A549 (cell line): ENCODE results near the gene AGTRAP. TPM values are rescaled to one million over a fixed set of nuclear protein-coding genes. Genes with fewer than 3 reads are reported as not detected.

Source experiments
- ATAC-seq, 2 experiments: fragments of 200-7000 bp in 1 of 2; fragments of >200 bp in 1 of 2; cut with Nextera tagmentation in 1 of 2; cut with Tn5 transposase in 1 of 2; 3 replicates each; pipeline versions ENCODE4 v1.8.0 to v1.9.1; 2018 to 2020; ENCODE audit warnings: mild to moderate bottlenecking in 1 of 2, moderate library complexity in 1 of 2
- CTCF ChIA-PET: fragments of 300-600 bp; sonication (Branson Sonifier 250); formaldehyde crosslinking; extraction: SDS; loops from one replicate; lab custom pipeline; 2021; ENCODE audit warnings: antibody characterized with exemption, inconsistent platforms; lab: Yijun Ruan, JAX
- POLR2A ChIA-PET: fragments of 350-600 bp; formaldehyde crosslinking; extraction: SDS; loops from one replicate; lab custom pipeline; 2021; ENCODE audit warnings: antibody characterized with exemption, inconsistent platforms; lab: Yijun Ruan, JAX
- DNase-seq, 2 experiments: peaks; one replicate each; pipeline versions ENCODE4 v3.0.0 to v3.0.0-alpha.2; 2011 to 2016; ENCODE audit warnings: low read depth in 1 of 2, low spot score in 1 of 2
- FAIRE-seq: peaks from 2 replicates; lab custom pipeline; 2011; peaks lifted over from hg19 to GRCh38; lab: Jason Lieb, UNC
- H3K27ac ChIP-seq, 2 experiments: fragments of >200 bp; sonication (Bioruptor Twin); formaldehyde crosslinking; 3 replicates each; pipeline ENCODE4 v1.5.1; 2016 to 2017
- H3K4me1 ChIP-seq: fragments of >200 bp; sonication (Bioruptor Twin); formaldehyde crosslinking; 3 replicates; pipeline ENCODE4 v1.6.1; 2016
- H3K4me2 ChIP-seq: fragments of >200 bp; sonication (Bioruptor Twin); formaldehyde crosslinking; 3 replicates; pipeline ENCODE4 v1.6.1; 2016
- H3K4me3 ChIP-seq: fragments of >200 bp; sonication (Bioruptor Twin); formaldehyde crosslinking; 3 replicates; pipeline ENCODE4 v1.5.1; 2016
- H3K9me3 ChIP-seq: fragments of >200 bp; sonication (Bioruptor Twin); formaldehyde crosslinking; 3 replicates; pipeline ENCODE4 v1.6.1; 2016
- ATOH8 ChIP-seq: fragments of 250-450 bp; sonication (Bioruptor Pico); IDR thresholded peaks from 2 replicates; pipeline ENCODE4 v1.5.0; 2020; ENCODE audit warnings: low read depth, mild to moderate bottlenecking, moderate library complexity
- CHD2 ChIP-seq: fragments of 150-350 bp; IDR thresholded peaks from 2 replicates; pipeline ENCODE4 v1.6.1; 2014; ENCODE audit warnings: low read length; ENCODE audit not compliant: partially characterized antibody
- CHD4 ChIP-seq: fragments of 200-600 bp; sonication (generic); IDR thresholded peaks from 2 replicates; pipeline ENCODE4 v1.6.1; 2016; ENCODE audit warnings: antibody characterized with exemption, mild to moderate bottlenecking, borderline replicate concordance
- CTCF ChIP-seq: fragments of >200 bp; sonication (Bioruptor Twin); formaldehyde crosslinking; IDR thresholded peaks from 3 replicates; pipeline ENCODE4 v1.5.1; 2016
- ESRRA ChIP-seq: fragments of 150-350 bp; IDR thresholded peaks from 2 replicates; pipeline ENCODE4 v1.6.1; 2014; ENCODE audit warnings: mild to moderate bottlenecking, low read length, borderline replicate concordance
- GATA3 ChIP-seq: IDR thresholded peaks from 2 replicates; pipeline ENCODE4 v1.6.1; 2012; ENCODE audit warnings: borderline replicate concordance
- HES2 ChIP-seq: fragments of >200 bp; sonication (Bioruptor Twin); formaldehyde crosslinking; IDR thresholded peaks from 2 replicates; pipeline ENCODE4 v1.6.1; 2016
- HEYL ChIP-seq: fragments of 250-450 bp; sonication (Bioruptor Pico); IDR thresholded peaks from 2 replicates; pipeline ENCODE4 v1.8.0; 2021; ENCODE audit warnings: mild to moderate bottlenecking, moderate library complexity
- HMGXB4 ChIP-seq: fragments of 250-450 bp; sonication (Bioruptor Pico); IDR thresholded peaks from 2 replicates; pipeline ENCODE4 v1.5.0; 2021; ENCODE audit warnings: mild to moderate bottlenecking, moderate library complexity, borderline replicate concordance
- JUN ChIP-seq, 2 experiments: fragments of >200 bp; sonication (Bioruptor Twin); formaldehyde crosslinking; IDR thresholded peaks; 2 replicates in 1 of 2; 3 replicates in 1 of 2; pipeline ENCODE4 v1.6.1; 2016 to 2017
- KDM5A ChIP-seq: fragments of 200-600 bp; sonication (generic); IDR thresholded peaks from 2 replicates; pipeline ENCODE4 v1.6.1; 2016; ENCODE audit warnings: antibody characterized with exemption, mild to moderate bottlenecking
- MAFK ChIP-seq: fragments of 450-650 bp; IDR thresholded peaks from 2 replicates; pipeline ENCODE4 v1.6.1; 2014; ENCODE audit not compliant: partially characterized antibody
- MYC ChIP-seq: IDR thresholded peaks from 2 replicates; pipeline ENCODE4 v1.6.1; 2012; ENCODE audit warnings: mild to moderate bottlenecking, inconsistent platforms, low read length, improper control_type of control experiment, borderline replicate concordance
- POLR2A ChIP-seq: IDR thresholded peaks from 2 replicates; pipeline ENCODE4 v1.6.1; 2012; ENCODE audit warnings: mild to moderate bottlenecking, low read length
- RARB ChIP-seq: fragments of 250-450 bp; sonication (Bioruptor Pico); IDR thresholded peaks from 2 replicates; pipeline ENCODE4 v1.8.0; 2021; ENCODE audit warnings: mild to moderate bottlenecking, moderate library complexity
- RCOR1 ChIP-seq: fragments of 150-350 bp; IDR thresholded peaks from 2 replicates; pipeline ENCODE4 v1.6.1; 2014; ENCODE audit warnings: antibody characterized with exemption, low read length, low read depth
- RFX5 ChIP-seq: fragments of 450-650 bp; IDR thresholded peaks from 2 replicates; pipeline ENCODE4 v1.7.1; 2014; ENCODE audit warnings: antibody characterized with exemption, mild to moderate bottlenecking, moderate library complexity
- SMC3 ChIP-seq: fragments of >200 bp; sonication (Bioruptor Twin); formaldehyde crosslinking; IDR thresholded peaks from 3 replicates; pipeline ENCODE4 v1.6.1; 2018; ENCODE audit warnings: inconsistent platforms
- SREBF2 ChIP-seq: fragments of 450-650 bp; IDR thresholded peaks from 2 replicates; pipeline ENCODE4 v1.6.1; 2014; ENCODE audit warnings: mild to moderate bottlenecking, moderate library complexity
- TP53 ChIP-seq: fragments of 250-450 bp; sonication (Bioruptor Pico); IDR thresholded peaks from 2 replicates; pipeline ENCODE4 v1.5.0; 2021; ENCODE audit warnings: mild to moderate bottlenecking, moderate library complexity
- ZFP36 ChIP-seq: fragments of 450-650 bp; IDR thresholded peaks from 2 replicates; pipeline ENCODE4 v1.6.1; 2014; ENCODE audit warnings: borderline replicate concordance; ENCODE audit not compliant: partially characterized antibody
- ZSCAN20 ChIP-seq: fragments of 250-450 bp; sonication (Bioruptor Pico); IDR thresholded peaks from 2 replicates; pipeline ENCODE4 v1.8.0; 2022; ENCODE audit warnings: mild to moderate bottlenecking, moderate library complexity
- WGBS: methylation state at CpG from one replicate; pipeline ENCODE4 v1.1.6; 2017; ENCODE audit errors: missing lambda C conversion rate; 5-methylcytosine and 5-hydroxymethylcytosine counted together
- polyA plus RNA-seq, 4 experiments: library from polyadenylated mRNA; depleted of rRNA in 3 of 4; stranded (reverse); fragments of >200 nt; fragmentation: RNase III in 1 of 4; extraction: RNeasy Plus Mini Kit Qiagen cat#74134 plus additional on column Dnase treatment in 1 of 4; gene quantifications; 2 replicates in 3 of 4; 3 replicates in 1 of 4; pipeline ENCODE4 v1.2.3, GENCODE V29; 2011 to 2017

The AGTRAP gene
- polyA plus RNA-seq, 2 of the 4 experiments (the other 2 are of a cell fraction), result 26.9 to 57.5 TPM

GRCh38 chr1:11771481-11772043, 35.6 kb downstream of the AGTRAP start:
- FAIRE-seq (no peak), ATAC-seq (no peak), DNase-seq (no peak)
- H3K27ac ChIP-seq, result no peak overlapping the region
- H3K9me3 ChIP-seq, result no peaks in the 10 kb centered on the region
- H3K4me3 ChIP-seq, result no peak overlapping the region
- no peak overlapping the region for H3K4me2 ChIP-seq
- ChIA-PET POLR2A (no interaction called here), CTCF (interaction anchor here (1.8 kb wide), 1 partner anchor 13 kb away, joined by 7 read pairs; no protein-coding TSS in a partner anchor)
- TF ChIP-seq ZSCAN20 (CRISPR knock-in tag) (no peak), HMGXB4 (CRISPR knock-in tag) (no peak), SMC3 (no peak), ZFP36 (no peak), ESRRA (no peak), TP53 (CRISPR knock-in tag) (no peak), SREBF2 (no peak), CHD4 (no peak)
- WGBS, result 46% methylated on average over 7 of the region's 11 CpGs
- H3K4me1 ChIP-seq, result no peaks in the 10 kb centered on the region

- 54% methylated on average over 3 of the region's 5 CpGs for WGBS
- Histone ChIP-seq H3K4me2 (no peak overlapping the region), H3K4me1 (no peaks in the 10 kb centered on the region), H3K9me3 (no peaks in the 10 kb centered on the region), H3K4me3 (no peak overlapping the region), H3K27ac (no peak overlapping the region)
- POLR2A ChIA-PET, result no interaction called here
- FAIRE-seq, result no peak
- ATAC-seq, result no peak
- TF ChIP-seq GATA3 (no peak), RFX5 (no peak), MAFK (no peak), MYC (no peak), HEYL (CRISPR knock-in tag) (no peak), CHD2 (no peak), HES2 (no peak), ATOH8 (CRISPR knock-in tag) (no peak), JUN (IDR thresholded peaks at IDR 0.05) (no peak), RCOR1 (no peak), KDM5A (no peak), CTCF (no peak), RARB (CRISPR knock-in tag) (no peak), POLR2A (no peak)
- DNase-seq, result no peak
- CTCF ChIA-PET, result interaction anchor here (1.8 to 4.5 kb wide), 2 partner anchors 12 to 13 kb away, joined by 7 to 26 read pairs; no protein-coding TSS in a partner anchor
These were observed 36.5 kb downstream of the AGTRAP start for GRCh38 chr1:11772458-11772857.
